ENCODE measurements around the gene POLR2H.

GRCh38 chr3:184383033-184383740 lies 21.7 kb downstream of the POLR2H start:
- TF ChIP-seq, protein P1, sequence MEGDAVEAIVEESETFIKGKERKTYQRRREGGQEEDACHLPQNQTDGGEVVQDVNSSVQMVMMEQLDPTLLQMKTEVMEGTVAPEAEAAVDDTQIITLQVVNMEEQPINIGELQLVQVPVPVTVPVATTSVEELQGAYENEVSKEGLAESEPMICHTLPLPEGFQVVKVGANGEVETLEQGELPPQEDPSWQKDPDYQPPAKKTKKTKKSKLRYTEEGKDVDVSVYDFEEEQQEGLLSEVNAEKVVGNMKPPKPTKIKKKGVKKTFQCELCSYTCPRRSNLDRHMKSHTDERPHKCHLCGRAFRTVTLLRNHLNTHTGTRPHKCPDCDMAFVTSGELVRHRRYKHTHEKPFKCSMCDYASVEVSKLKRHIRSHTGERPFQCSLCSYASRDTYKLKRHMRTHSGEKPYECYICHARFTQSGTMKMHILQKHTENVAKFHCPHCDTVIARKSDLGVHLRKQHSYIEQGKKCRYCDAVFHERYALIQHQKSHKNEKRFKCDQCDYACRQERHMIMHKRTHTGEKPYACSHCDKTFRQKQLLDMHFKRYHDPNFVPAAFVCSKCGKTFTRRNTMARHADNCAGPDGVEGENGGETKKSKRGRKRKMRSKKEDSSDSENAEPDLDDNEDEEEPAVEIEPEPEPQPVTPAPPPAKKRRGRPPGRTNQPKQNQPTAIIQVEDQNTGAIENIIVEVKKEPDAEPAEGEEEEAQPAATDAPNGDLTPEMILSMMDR (IDR thresholded peaks at IDR 0.05; ENCODE audit: low read depth, low read length, poor library complexity, severe bottlenecking), result no peak
- no peak for TF ChIP-seq EZH2phosphoT487 (IDR thresholded peaks at IDR 0.05; ENCODE audit: borderline replicate concordance, low read length)

All from DOHH2 (cell line).